SU-DHL-6 (cell line): ENCODE measurements around the gene RPS6KA5.
"Not testable (repeated sequence)": the region's sequence is repeated elsewhere in the genome, so short reads cannot be mapped to it uniquely, and the experiment has no call there.

ENCODE experiments used
- H2AFZ ChIP-seq: fragments of 200-600 bp; sonication (generic); 2 replicates; pipeline ENCODE4 v1.6.1; 2014; ENCODE audit warnings: low read depth, mild to moderate bottlenecking, moderate library complexity, mixed read lengths, antibody characterized with exemption, low read length; ENCODE audit not compliant: severe bottlenecking
- H3F3A ChIP-seq: fragments of 200-600 bp; shearing (Covaris generic); 2 replicates; pipeline ENCODE4 v1.6.0; 2016; ENCODE audit warnings: antibody characterized with exemption, mild to moderate bottlenecking; ENCODE audit not compliant: insufficient read depth
- H3K27ac ChIP-seq: fragments of 200-600 bp; sonication (generic); 2 replicates; pipeline ENCODE4 v1.5.1; 2016; ENCODE audit warnings: low read depth, mild to moderate bottlenecking, low read length, moderate library complexity, mixed read lengths
- H3K27me3 ChIP-seq: fragments of 200-600 bp; sonication (generic), shearing (Covaris generic); 2 replicates; pipeline ENCODE4 v1.6.0; 2014; ENCODE audit warnings: mild to moderate bottlenecking, low read length
- H3K36me3 ChIP-seq: fragments of 200-600 bp; sonication (generic); 2 replicates; pipeline ENCODE4 v1.6.1; 2014; ENCODE audit warnings: mild to moderate bottlenecking, low read length, mixed read lengths
- H3K4me2 ChIP-seq: fragments of 300-600, 200-600 bp; shearing (Covaris generic), sonication (generic); 2 replicates; pipeline ENCODE4 v1.6.0; 2014; ENCODE audit warnings: low read length, low read depth, mild to moderate bottlenecking; ENCODE audit not compliant: poor library complexity, severe bottlenecking
- H3K4me3 ChIP-seq: fragments of 200-600 bp; sonication (generic); 2 replicates; pipeline ENCODE4 v1.5.1; 2014; ENCODE audit warnings: antibody characterized with exemption, low read length, mild to moderate bottlenecking, mixed read lengths; ENCODE audit not compliant: insufficient read depth, poor library complexity, severe bottlenecking
- H3K79me2 ChIP-seq: fragments of 200-600 bp; sonication (generic); 2 replicates; pipeline ENCODE4 v1.6.1; 2014; ENCODE audit warnings: mild to moderate bottlenecking, low read length, moderate library complexity; ENCODE audit not compliant: insufficient read depth
- H3K9ac ChIP-seq: fragments of 200-600 bp; sonication (generic); 2 replicates; pipeline ENCODE4 v1.7.0; 2014; ENCODE audit warnings: mild to moderate bottlenecking, low read length
- H3K9me2 ChIP-seq: fragments of 200-600 bp; sonication (generic); replicated peaks from 2 replicates; pipeline ENCODE4 v1.6.1; 2014; ENCODE audit warnings: low read length; ENCODE audit not compliant: insufficient read depth
- H3K9me3 ChIP-seq: fragments of 200-600 bp; sonication (generic); 2 replicates; pipeline ENCODE4 v1.6.1; 2014; ENCODE audit warnings: low read length, mixed read lengths; ENCODE audit not compliant: insufficient read depth
- H4K20me1 ChIP-seq: fragments of 200-600 bp; sonication (generic); 2 replicates; pipeline ENCODE4 v1.6.1; 2014; ENCODE audit warnings: low read depth, mild to moderate bottlenecking, antibody characterized with exemption, low read length, moderate library complexity, mixed read lengths
- EZH2phosphoT487 ChIP-seq: fragments of 200-600 bp; sonication (generic), shearing (Covaris generic); conservative IDR thresholded peaks from 2 replicates; pipeline ENCODE4 v1.6.1; 2018; ENCODE audit warnings: mild to moderate bottlenecking, antibody characterized with exemption, low read length, moderate library complexity, mixed read lengths
- TF ChIP-seq, protein P1 (sequence below): fragments of 200-600 bp; sonication (generic); IDR thresholded peaks from one replicate; pipeline ENCODE4 v1.5.1; 2017; ENCODE audit warnings: antibody characterized with exemption, mild to moderate bottlenecking, low read length, moderate library complexity; ENCODE audit not compliant: insufficient read depth, poor library complexity, severe bottlenecking

Gene RPS6KA5

DNA sequence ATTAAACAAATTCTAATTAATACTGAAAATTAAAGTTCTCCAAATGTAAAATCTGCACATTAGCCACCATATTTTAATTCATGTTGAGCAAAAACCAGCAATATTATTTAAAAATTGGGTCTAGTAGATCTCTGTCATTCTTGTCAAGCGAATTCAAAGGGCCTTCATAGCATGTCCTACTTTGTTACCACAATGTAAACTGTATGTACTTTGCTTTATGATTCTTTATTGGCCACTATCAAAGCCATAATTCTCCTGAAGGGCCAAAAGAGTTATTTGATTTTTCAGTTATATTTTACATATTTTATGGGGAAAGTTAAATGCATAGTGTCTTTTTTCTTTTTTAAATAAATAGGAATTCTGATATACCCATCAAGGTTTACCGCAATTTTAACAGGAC lies 117.9 kb downstream of the RPS6KA5 start:
- no peak overlapping the region for H3K9ac ChIP-seq
- TF ChIP-seq, protein P1, sequence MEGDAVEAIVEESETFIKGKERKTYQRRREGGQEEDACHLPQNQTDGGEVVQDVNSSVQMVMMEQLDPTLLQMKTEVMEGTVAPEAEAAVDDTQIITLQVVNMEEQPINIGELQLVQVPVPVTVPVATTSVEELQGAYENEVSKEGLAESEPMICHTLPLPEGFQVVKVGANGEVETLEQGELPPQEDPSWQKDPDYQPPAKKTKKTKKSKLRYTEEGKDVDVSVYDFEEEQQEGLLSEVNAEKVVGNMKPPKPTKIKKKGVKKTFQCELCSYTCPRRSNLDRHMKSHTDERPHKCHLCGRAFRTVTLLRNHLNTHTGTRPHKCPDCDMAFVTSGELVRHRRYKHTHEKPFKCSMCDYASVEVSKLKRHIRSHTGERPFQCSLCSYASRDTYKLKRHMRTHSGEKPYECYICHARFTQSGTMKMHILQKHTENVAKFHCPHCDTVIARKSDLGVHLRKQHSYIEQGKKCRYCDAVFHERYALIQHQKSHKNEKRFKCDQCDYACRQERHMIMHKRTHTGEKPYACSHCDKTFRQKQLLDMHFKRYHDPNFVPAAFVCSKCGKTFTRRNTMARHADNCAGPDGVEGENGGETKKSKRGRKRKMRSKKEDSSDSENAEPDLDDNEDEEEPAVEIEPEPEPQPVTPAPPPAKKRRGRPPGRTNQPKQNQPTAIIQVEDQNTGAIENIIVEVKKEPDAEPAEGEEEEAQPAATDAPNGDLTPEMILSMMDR = no peak
- no peak for TF ChIP-seq EZH2phosphoT487
- H3K4me2 ChIP-seq = no peak overlapping the region
- H3K27ac ChIP-seq = no peak overlapping the region
- H3K79me2 ChIP-seq = no peaks in the 10 kb centered on the region
- H3K4me3 ChIP-seq = no peak overlapping the region
- no peaks in the 10 kb centered on the region for H3K27me3 ChIP-seq
- peaks cover 20% of the 10 kb centered on the region; the same call in 1 of the 2 replicates for H3K9me3 ChIP-seq
- H3K36me3 ChIP-seq = no peaks in the 10 kb centered on the region
- no peaks in the 10 kb centered on the region for H3K9me2 ChIP-seq
- no peak overlapping the region for H2AFZ ChIP-seq
- no peaks in the 10 kb centered on the region for H4K20me1 ChIP-seq
- no peaks in the 10 kb centered on the region for H3F3A ChIP-seq

DNA sequence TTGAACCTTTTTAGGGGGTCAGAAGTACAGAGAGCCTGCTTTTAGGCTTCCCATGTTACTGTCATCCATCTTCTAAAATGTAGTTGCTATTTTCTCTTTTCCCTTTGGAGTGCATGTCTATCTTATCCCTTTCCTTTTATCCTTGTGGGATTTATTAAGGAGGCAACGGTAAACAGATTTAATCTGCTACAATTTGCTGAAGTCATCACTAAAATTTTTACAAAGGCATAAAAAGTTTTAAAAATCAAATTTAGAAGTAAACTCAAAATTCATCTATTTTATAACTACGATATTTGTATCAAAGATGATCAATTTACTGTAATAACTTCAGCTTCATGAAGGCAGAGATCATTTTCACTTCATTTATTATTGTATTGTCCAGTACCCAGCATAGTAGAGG lies 118.7 kb downstream of the RPS6KA5 start:
- Histone ChIP-seq H3K36me3 (no peaks in the 10 kb centered on the region), H3K79me2 (no peaks in the 10 kb centered on the region), H3K27me3 (no peaks in the 10 kb centered on the region), H3K9me3 (peaks cover 20% of the 10 kb centered on the region; the same call in 1 of the 2 replicates), H3K9me2 (no peaks in the 10 kb centered on the region), H3K9ac (no peak overlapping the region), H3K4me3 (no peak overlapping the region), H3K4me2 (no peak overlapping the region), H2AFZ (no peak overlapping the region), H3F3A (no peaks in the 10 kb centered on the region), H4K20me1 (no peaks in the 10 kb centered on the region), H3K27ac (no peak overlapping the region)
- TF ChIP-seq, protein P1 = no peak
- TF ChIP-seq EZH2phosphoT487 = no peak

DNA sequence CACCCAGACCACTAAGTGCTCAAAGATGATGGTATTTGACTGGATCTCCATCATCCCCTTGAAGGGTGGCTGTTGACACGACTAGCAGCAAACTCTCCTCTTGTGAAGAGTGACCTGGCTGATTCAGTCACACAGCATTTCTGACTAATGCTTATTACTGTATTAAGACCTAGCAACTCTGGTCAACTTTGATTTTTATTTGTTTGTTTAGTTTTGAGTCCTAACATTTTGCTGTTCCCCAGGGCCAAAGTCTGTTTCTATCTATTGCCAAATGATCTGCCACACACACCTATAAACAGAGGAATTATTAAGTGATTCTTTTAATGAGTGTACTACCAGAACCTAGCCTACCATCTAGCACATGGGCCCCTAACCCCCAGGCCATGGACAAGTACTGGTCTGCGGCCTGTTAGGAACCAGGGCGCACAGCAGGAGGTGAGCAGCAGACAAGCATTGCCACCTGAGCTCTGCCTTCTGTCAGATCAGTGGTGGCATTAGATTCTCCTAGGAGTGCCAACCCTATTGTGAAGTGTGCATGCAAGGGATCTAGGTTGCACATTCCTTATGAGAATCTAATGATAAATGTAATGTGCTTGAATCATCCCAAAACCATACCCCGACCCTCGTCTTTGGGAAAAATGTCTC lies 120.0 kb downstream of the RPS6KA5 start:
- no peak overlapping the region for H3K9ac ChIP-seq
- no peak overlapping the region for H3K4me2 ChIP-seq
- no peaks in the 10 kb centered on the region for H3K27me3 ChIP-seq
- H3K27ac ChIP-seq = no peak overlapping the region
- no peak overlapping the region for H3K4me3 ChIP-seq
- no peaks in the 10 kb centered on the region for H3F3A ChIP-seq
- no peaks in the 10 kb centered on the region for H4K20me1 ChIP-seq
- H3K79me2 ChIP-seq = no peaks in the 10 kb centered on the region
- peaks cover 20% of the 10 kb centered on the region; the same call in 1 of the 2 replicates for H3K9me3 ChIP-seq
- no peak for TF ChIP-seq EZH2phosphoT487
- TF ChIP-seq, protein P1 = no peak
- H2AFZ ChIP-seq = no peak overlapping the region
- no peaks in the 10 kb centered on the region for H3K9me2 ChIP-seq
- no peaks in the 10 kb centered on the region for H3K36me3 ChIP-seq

GRCh38 chr14:90939252-90939795 lies 121.1 kb downstream of the RPS6KA5 start:
- not testable (repeated sequence) for H4K20me1 ChIP-seq, H3K27me3 ChIP-seq, H3K79me2 ChIP-seq, H3K9me2 ChIP-seq, H3K36me3 ChIP-seq, H3K9ac ChIP-seq, H3F3A ChIP-seq, H3K4me3 ChIP-seq, H3K4me2 ChIP-seq, H3K27ac ChIP-seq, H2AFZ ChIP-seq
- H3K9me3 ChIP-seq = peaks cover 20% of the 10 kb centered on the region; the same call in 1 of the 2 replicates
